Gastroesophageal sphincter (tissue), 3 donors: ENCODE measurements around the gene GAMT.

ENCODE experiments used
- CTCF ChIP-seq, 4 experiments: fragments of 200-600 bp in 2 of 4; fragments of 450-650 bp in 2 of 4; sonication (generic) in 1 of 4; IDR thresholded peaks; one replicate each; pipeline ENCODE4 v1.5.1; 2017 to 2019; ENCODE audit warnings: antibody characterized with exemption in 4 of 4, mild to moderate bottlenecking in 2 of 4, moderate library complexity in 2 of 4
- POLR2A ChIP-seq, 2 donors: fragments of 450-650 bp; IDR thresholded peaks; one replicate each; pipeline ENCODE4 v1.6.1; 2017; ENCODE audit warnings: antibody characterized with exemption in 2 of 2, mild to moderate bottlenecking in 2 of 2, moderate library complexity in 1 of 2

GRCh38 chr19:1402411-1403070 is 1.2 kb upstream of the GAMT start:
- TF ChIP-seq CTCF (IDR thresholded peaks at IDR 0.05) (no peak), POLR2A (IDR thresholded peaks at IDR 0.05) (no peak)
